HepG2 (cell line): ENCODE data around the gene VKORC1. TPM values are rescaled to one million over a fixed set of nuclear protein-coding genes. Genes with fewer than 3 reads are reported as not detected.

Experiments used
- ATAC-seq: fragments of 200-7000 bp; cut with Tn5 transposase; 3 replicates; pipeline ENCODE4 v1.9.1; 2020; ENCODE audit warnings: mild to moderate bottlenecking, moderate library complexity
- BruUV-seq: library from RNA; stranded (reverse); fragments of 400-500 nt; replicated peaks from 2 replicates; lab custom pipeline; 2021; lab: Mats Ljungman, UMichigan
- CTCF ChIA-PET: fragments of 300-600 bp; formaldehyde crosslinking; extraction: SDS; loops from one replicate; lab custom pipeline; 2021; ENCODE audit warnings: low total read pairs, inconsistent platforms, low intra/inter-chr PET ratio; lab: Yijun Ruan, JAX
- POLR2A ChIA-PET: fragments of 350-600 bp; sonication (Branson Sonifier 250); formaldehyde crosslinking; loops from one replicate; lab custom pipeline; 2020; ENCODE audit warnings: antibody characterized with exemption, inconsistent platforms; lab: Yijun Ruan, JAX
- DNase-seq: peaks from one replicate; pipeline ENCODE4 v3.0.0-alpha.2; 2015; ENCODE audit warnings: low spot score
- FAIRE-seq: peaks from 3 replicates; lab custom pipeline; 2011; peaks lifted over from hg19 to GRCh38; lab: Jason Lieb, UNC
- H2AFZ ChIP-seq: one replicate; pipeline ENCODE4 v1.6.1; 2011; ENCODE audit warnings: low read length, inconsistent platforms
- H3K27ac ChIP-seq: fragments of 300-600 bp; 3 replicates; pipeline ENCODE4 v1.8.0; 2011; ENCODE audit warnings: mixed run types, mild to moderate bottlenecking, mixed read lengths, low read length, inconsistent platforms; ENCODE audit not compliant: insufficient read depth; ENCODE audit errors: extremely low read length
- H3K27me3 ChIP-seq, 2 experiments: fragments of 200-600 bp in 1 of 2; 2 replicates in 1 of 2; 3 replicates in 1 of 2; pipeline versions ENCODE4 v1.6.0 to v1.8.0; 2011; ENCODE audit warnings: low read length in 2 of 2, mild to moderate bottlenecking in 2 of 2, moderate library complexity in 2 of 2, inconsistent platforms in 1 of 2; ENCODE audit not compliant: insufficient read depth in 2 of 2, control insufficient read depth in 1 of 2
- H3K36me3 ChIP-seq, 2 experiments: fragments of 200-600 bp in 1 of 2; replicated peaks in 1 of 2; 2 replicates in 1 of 2; 3 replicates in 1 of 2; pipeline versions ENCODE4 v1.5.1 to v1.8.0; 2011; ENCODE audit warnings: low read length in 2 of 2, inconsistent platforms in 1 of 2; ENCODE audit not compliant: insufficient read depth in 2 of 2, control insufficient read depth in 1 of 2
- H3K4me1 ChIP-seq: 2 replicates; pipeline ENCODE4 v1.5.1; 2012; ENCODE audit warnings: low read length, inconsistent platforms; ENCODE audit not compliant: insufficient read depth
- H3K4me2 ChIP-seq: 2 replicates; pipeline ENCODE4 v1.6.0; 2011; ENCODE audit warnings: low read depth, low read length, inconsistent platforms
- H3K4me3 ChIP-seq, 3 experiments: fragments of 200-600 bp in 1 of 3; sonication (generic), shearing (Covaris generic) in 1 of 3; replicated peaks in 1 of 3; 2 replicates each; pipeline ENCODE4 v1.5.1; 2011 to 2016; ENCODE audit warnings: low read length in 3 of 3, inconsistent platforms in 2 of 3, low read depth in 2 of 3, mild to moderate bottlenecking in 2 of 3, control low read depth in 1 of 3, mixed read lengths in 1 of 3; ENCODE audit not compliant: insufficient read depth in 1 of 3
- H3K79me2 ChIP-seq: one replicate; pipeline ENCODE4 v1.6.1; 2011; ENCODE audit warnings: low read length, inconsistent platforms; ENCODE audit not compliant: insufficient read depth
- H3K9ac ChIP-seq: 2 replicates; pipeline ENCODE4 v1.6.0; 2011; ENCODE audit warnings: mild to moderate bottlenecking, low read depth, low read length, inconsistent platforms; ENCODE audit not compliant: insufficient read depth
- H3K9me3 ChIP-seq: 2 replicates; pipeline ENCODE4 v1.5.1; 2012; ENCODE audit warnings: mild to moderate bottlenecking, low read length
- H4K20me1 ChIP-seq: 2 replicates; pipeline ENCODE4 v1.6.0; 2011; ENCODE audit warnings: inconsistent platforms, mild to moderate bottlenecking, low read length, moderate library complexity; ENCODE audit not compliant: insufficient read depth
- BCL6 ChIP-seq: IDR thresholded peaks from 2 replicates; pipeline ENCODE4 v1.6.1; 2016; ENCODE audit warnings: missing genetic modification reagents, missing compliant biosample characterization
- CSRNP2 ChIP-seq: sonication (generic); formaldehyde crosslinking; conservative IDR thresholded peaks from 2 replicates; pipeline ENCODE4 v1.8.0; 2022; ENCODE audit warnings: low read depth, missing genetic modification reagents
- CTCF ChIP-seq: sonication (generic); formaldehyde crosslinking; IDR thresholded peaks from 2 replicates; pipeline ENCODE4 v1.5.0; 2020; ENCODE audit warnings: mild to moderate bottlenecking, missing genetic modification reagents, moderate library complexity
- JUND ChIP-seq: sonication (generic); formaldehyde crosslinking; IDR thresholded peaks from 2 replicates; pipeline ENCODE4 v1.8.0; 2022; ENCODE audit warnings: mild to moderate bottlenecking, missing genetic modification reagents
- ZNF138 ChIP-seq: sonication (generic); formaldehyde crosslinking; IDR thresholded peaks from 2 replicates; pipeline ENCODE4 v1.5.0; 2020; ENCODE audit warnings: mild to moderate bottlenecking, low read depth, missing genetic modification reagents
- ZNF646 ChIP-seq: sonication (generic); formaldehyde crosslinking; IDR thresholded peaks from 2 replicates; pipeline ENCODE4 v1.9.0; 2021; ENCODE audit warnings: mild to moderate bottlenecking, missing genetic modification reagents
- ZNF687 ChIP-seq: sonication (generic); formaldehyde crosslinking; IDR thresholded peaks from 2 replicates; pipeline ENCODE4 v1.5.1; 2020; ENCODE audit warnings: mild to moderate bottlenecking, missing genetic modification reagents, moderate library complexity
- WGBS: methylation state at CpG from one replicate; pipeline ENCODE4 v1.1.6; 2017; ENCODE audit warnings: low lambda C conversion rate; 5-methylcytosine and 5-hydroxymethylcytosine counted together
- in situ Hi-C: cut with HindIII; loops from 2 replicates; pipeline ENCODE4 v1.10.0; 2017; ENCODE audit warnings: low pct_unique_long_range_greater_than_20kb; ENCODE audit not compliant: extremely low pct_ligation_motif_present
- intact Hi-C: fragments of 100-400 bp; cut with micrococcal nuclease; formaldehyde crosslinking; loops from one replicate; pipeline ENCODE4 v1.10.0; 2022; ENCODE audit not compliant: unreplicated experiment
- polyA plus RNA-seq, 8 experiments: library from polyadenylated mRNA; depleted of rRNA in 3 of 8; stranded (reverse) in 7 of 8; unstranded in 1 of 8; fragments of >200 nt; fragmentation: Illumina TruSeq in 4 of 8; extraction: Trizol in 4 of 8; gene quantifications; 2 replicates each; pipeline versions ENCODE4 v1.2.1 to v1.2.3, GENCODE V29; 2011 to 2016; ENCODE audit warnings: low read depth in 4 of 8, missing spikeins in 1 of 8, mixed read lengths in 1 of 8; ENCODE audit not compliant: insufficient read depth in 1 of 8
- total RNA-seq, 5 experiments: library from RNA; depleted of rRNA; stranded (reverse); fragments of >200 nt; fragmentation: Illumina TruSeq; extraction: Trizol; gene quantifications; 2 replicates each; pipeline ENCODE4 v1.2.3, GENCODE V29; 2016; ENCODE audit warnings: low read depth in 1 of 5

Gene VKORC1
- total and polyA plus RNA-seq, 2 of the 13 experiments (the other 11 are each of a cell fraction or from before 2014, with no cell fraction given), result 141 to 615 TPM

- peak; percentile 12; the same call in 1 of the 2 replicates for TF ChIP-seq ZNF687
Measured at GRCh38 chr16:31076319-31076718, 18.3 kb downstream of the VKORC1 start (continued).

GRCh38 chr16:31074814-31075183 is 19.8 kb downstream of the VKORC1 start:
- Histone ChIP-seq H3K4me1 (peaks cover 22% of the 10 kb centered on the region), H3K27me3 (no peaks in the 10 kb centered on the region; a peak in 1 of 5 replicates), H3K4me2 (peak overlapping the region; percentile 93), H3K9me3 (no peaks in the 10 kb centered on the region), H3K36me3 (peaks cover 16 to 33% of the 10 kb centered on the region in 2 experiments; a peak in 4 of 5 replicates), H3K27ac (peak overlapping the region; percentile 83), H3K4me3 (peak overlapping the region; percentile 75 to 97 (median 90)), H3K9ac (peak overlapping the region; percentile 88), H2AFZ (no peak overlapping the region), H3K79me2 (peaks cover 37% of the 10 kb centered on the region), H4K20me1 (no peaks in the 10 kb centered on the region)
- ATAC-seq (no peak), FAIRE-seq (no peak), DNase-seq (no peak)
- intact Hi-C loops, result loop anchor here (1.0 to 2.0 kb wide), 4 partner anchors 20 to 77 kb away; partner anchors contain the start of genes STX4 and VKORC1
- BruUV-seq, result no TSS peak
- 3% methylated on average over 7 of the region's 7 CpGs for WGBS
- in situ Hi-C loops, result loop anchor here (5.0 kb wide), 2 partner anchors 42 to 87 kb away; partner anchors contain the start of genes HSD3B7 and STX4
- ChIA-PET CTCF (interaction anchor here (1.7 kb wide), 1 partner anchor 89 kb away, joined by 8 read pairs; the partner anchor contains the start of gene HSD3B7), POLR2A (interaction anchor here (1.0 to 2.4 kb wide), 25 partner anchors 10 to 638 kb away, joined by 3 to 56 read pairs (median 7); partner anchors contain the start of genes ARMC5, FUS, HSD3B7 and KAT8)
- no peak for TF ChIP-seq JUND (CRISPR knock-in tag)
- no peak for TF ChIP-seq ZNF646 (CRISPR knock-in tag)
- peak; percentile 10; the same call in 1 of the 2 replicates for TF ChIP-seq ZNF138 (CRISPR knock-in tag)
- no peak for TF ChIP-seq CSRNP2 (CRISPR knock-in tag)
- no peak for TF ChIP-seq BCL6 (CRISPR knock-in tag)
- TF ChIP-seq CTCF (CRISPR knock-in tag), result 0 out of 2 replicates have a peak, but pooled peaks have one; percentile 31
